Stimulated activated CD4-positive, alpha-beta T cell treated with anti-CD3 and anti-CD28 coated beads, Interleukin-2, amount 100 ng/mL, for 4 hours (primary cell): Measurements from ENCODE around the gene XYLT1.

Experiments
- DNase-seq: peaks from one replicate; pipeline ENCODE4 v3.0.0-alpha.2; 2020; ENCODE audit warnings: low read depth

XYLT1 gene

DNA sequence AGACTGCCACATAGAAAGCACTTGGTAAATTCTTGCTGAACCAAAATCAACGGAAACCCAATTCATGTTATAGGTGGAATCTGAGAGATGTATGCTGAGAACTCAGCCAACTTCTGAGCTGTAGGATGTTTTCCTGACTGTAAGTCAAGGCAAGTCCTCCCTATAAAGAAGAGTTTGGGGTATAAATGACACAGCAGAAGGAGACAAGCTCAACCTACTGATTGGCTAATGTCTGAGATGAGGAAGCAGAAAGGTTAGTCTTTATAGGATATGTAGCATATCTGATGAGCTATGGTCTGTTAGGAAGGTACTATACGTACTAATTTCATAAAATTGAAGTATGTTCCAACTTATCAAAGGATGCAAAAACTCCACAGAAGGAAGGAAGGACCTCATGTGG is 99.5 kb downstream of the XYLT1 start:
- no peak for DNase-seq

DNA sequence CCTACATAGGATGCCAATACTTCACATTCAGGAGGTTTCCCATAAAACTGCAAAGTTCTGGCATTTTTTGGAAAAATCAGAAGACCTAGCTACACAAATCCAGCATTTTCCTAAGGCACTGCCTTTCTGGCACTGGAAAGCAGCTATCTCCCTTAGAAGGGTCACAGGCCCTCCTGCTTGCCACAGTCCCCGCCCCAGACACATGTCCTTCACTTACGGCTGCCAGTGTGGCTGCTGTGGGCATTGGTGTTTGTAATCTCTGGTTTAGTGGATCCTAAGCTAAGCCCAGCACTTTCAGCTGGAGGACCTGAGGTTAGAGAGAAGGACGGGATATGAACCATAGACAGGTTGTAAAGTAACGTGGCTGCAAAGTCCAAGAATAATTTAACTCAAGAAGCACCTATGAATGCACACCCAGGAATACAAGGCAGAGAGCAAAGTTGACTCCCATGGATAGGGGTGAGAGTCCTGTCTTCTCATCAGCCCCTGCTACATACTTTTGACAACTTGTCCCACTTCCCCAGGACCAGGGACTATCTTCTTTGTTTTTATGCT is 100.0 kb downstream of the XYLT1 start:
- no peak for DNase-seq

- no peak for DNase-seq
These were observed 100.5 kb downstream of the XYLT1 start for GRCh38 chr16:17370223-17370707.

GRCh38 chr16:17369421-17370222 is 101.1 kb downstream of the XYLT1 start:
- DNase-seq, result peak; percentile 46

GRCh38 chr16:17368951-17369350 is 101.8 kb downstream of the XYLT1 start:
- no peak for DNase-seq

DNA sequence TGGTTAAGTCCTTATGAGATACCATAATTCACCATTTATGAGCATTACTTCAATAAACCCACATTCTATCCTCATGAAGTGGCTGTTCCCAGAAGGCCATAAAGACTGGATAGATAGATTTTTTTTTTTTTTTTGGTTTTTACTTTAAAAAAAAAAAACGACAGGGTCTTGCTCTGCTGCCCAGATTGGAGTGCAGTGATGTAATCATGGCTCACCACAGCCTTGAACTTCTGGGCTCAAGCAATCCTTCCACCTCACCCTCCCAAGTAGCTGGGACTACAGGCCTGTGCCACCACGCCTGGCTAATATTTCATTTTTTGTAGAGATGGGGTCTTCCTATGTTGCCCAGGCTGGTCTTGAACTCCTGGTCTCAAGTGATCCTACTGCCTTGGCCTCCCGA is 102.3 kb downstream of the XYLT1 start:
- DNase-seq, result no peak

DNA sequence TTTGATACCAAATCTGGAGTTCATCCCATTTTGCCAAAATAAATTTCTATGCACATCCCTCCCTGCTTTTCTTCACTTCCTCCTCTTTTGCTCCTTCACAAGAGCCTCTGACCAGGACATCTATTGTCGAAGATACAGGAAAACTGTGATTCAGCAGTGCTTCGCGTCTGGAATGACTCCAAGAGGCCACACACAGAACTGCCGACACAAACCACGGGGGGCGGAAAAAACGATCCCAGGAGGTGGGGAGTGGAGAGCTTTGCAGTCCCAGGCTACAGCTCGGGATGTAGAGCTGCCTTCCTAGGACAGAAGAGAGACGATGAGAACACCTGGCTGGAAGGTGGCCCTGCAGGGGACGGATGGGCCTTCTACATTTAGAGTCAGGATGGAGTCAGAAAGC is 102.8 kb downstream of the XYLT1 start:
- no peak for DNase-seq

GRCh38 chr16:17367036-17367435 is 103.7 kb downstream of the XYLT1 start:
- DNase-seq, result no peak

- DNase-seq, result no peak
These were observed 104.3 kb downstream of the XYLT1 start for GRCh38 chr16:17366299-17366961.

DNA sequence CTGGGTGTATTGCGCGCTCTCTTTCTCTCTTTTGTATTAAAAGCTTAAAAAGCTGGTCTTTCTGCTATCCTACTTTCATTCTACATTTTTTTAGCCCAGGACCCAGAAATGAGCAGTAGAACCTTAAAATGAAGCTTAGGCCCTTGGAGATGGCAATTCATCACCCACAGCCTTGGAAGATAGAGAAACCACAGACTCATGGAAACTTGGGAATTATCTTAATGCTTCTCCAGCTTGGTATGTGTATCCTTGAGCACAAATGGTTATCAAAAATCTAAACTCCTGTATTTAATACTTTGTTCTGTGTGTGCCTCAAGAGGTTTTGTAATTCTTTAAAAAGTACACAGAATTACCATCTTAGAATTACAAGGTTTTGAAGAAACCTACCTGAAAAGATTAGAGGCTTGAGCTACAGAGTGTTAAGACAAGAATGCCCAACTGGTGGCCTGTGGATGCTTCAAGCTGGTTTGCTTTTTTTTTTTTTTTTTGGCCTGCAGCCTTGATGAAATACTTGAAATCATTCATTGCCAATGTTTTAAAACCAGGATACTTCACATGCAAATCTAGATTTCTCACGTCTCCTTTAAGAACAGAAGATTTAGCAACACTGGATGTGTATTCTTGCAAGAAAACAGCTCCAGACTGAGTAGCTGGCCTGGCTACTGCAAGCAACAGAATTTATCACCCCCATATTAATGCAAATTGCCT is 105.0 kb downstream of the XYLT1 start:
- DNase-seq, result no peak

DNA sequence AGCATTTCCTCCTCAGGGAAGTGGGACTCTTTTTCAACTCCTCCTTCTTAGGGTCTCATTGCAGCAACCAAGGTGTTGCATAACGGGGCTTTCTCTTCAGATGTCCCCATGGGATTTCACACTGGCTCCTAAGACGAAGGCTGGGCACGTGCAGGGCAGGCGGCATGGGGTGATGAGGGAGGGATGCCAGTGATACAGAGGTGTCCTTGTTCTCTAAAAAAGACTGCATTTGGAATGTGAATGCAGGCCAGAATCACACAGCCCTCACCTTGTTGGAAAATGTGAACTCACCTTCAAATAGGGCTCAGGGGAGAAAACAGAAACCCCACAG is 105.6 kb downstream of the XYLT1 start:
- DNase-seq, result no peak

DNA sequence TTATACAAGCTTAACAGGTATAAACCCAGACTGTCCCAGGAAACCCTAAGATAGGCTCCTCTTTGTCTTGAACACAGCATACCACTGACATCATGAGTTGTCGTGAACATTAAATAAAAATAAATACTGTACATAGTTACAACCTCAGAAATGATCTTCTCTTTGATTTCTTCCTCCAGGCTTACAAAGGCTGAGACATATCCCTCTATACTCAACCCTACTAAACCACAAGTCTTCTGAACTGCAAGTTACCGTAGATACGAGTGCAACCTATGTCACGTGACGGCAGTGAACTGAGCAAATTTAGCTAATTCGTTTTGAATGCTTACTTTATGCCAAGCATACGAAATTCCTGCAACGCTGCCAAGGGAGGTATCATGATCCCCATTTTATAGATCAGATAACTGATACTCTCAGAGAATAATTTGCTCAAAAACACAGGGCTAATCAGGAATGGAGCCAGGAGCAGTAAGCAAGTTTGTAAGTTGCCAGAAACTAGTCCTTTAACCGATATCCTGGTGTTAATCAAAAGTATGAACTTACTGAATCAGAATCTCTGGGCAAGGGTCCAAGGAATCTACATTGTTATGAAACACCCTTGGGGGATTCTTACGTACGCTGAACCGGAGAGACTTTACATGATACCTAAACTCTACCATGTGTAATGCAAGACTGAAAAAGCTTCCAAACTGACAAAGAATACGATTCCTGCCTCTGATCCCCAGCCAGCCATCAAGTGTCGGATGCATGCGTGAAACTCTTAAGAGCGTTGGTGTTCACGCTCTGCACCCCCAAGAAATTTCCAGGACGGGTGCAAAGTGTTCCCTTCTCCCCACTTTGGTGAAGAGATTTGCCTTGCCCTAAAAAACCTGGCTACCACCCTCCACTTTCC is 106.2 kb downstream of the XYLT1 start:
- peak; percentile 34 for DNase-seq

DNA sequence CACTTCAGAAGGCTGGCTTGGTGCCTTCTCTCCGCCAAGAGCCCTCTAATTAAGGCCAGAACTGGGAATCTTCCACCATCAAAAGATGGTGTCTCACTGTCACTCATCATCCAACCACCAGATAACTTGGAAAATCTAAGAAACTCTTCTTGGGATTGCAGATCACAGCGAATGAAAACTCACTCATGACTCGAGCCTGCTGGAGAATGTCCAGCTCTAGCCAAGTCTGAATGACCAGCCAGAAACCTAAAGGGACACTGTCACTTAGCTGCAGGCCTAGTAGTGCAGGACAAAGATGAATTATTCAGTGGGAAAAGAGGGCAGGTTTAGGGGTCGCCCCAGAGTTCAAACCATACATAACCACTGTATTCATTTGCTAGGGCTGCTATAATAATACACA is 107.8 kb downstream of the XYLT1 start:
- DNase-seq, result no peak

DNA sequence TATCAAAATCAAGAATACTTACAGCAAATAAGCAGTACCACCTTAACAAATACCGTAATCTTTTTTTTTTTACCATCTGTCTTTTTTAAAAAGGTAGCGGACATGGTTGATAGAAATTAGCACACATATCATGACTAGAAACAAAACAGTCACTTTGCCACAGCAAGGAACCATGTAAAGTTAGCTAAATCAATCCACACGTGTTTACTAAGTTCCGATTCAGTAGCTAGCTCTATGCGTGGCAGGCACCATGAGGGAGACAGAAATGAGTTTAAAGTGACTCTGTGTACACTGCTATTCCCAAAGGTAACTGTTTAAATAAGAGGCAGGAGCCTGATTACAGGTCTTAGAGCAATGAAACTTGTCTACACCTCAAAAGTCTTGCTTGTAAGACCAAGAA is 108.6 kb downstream of the XYLT1 start:
- no peak for DNase-seq

DNA sequence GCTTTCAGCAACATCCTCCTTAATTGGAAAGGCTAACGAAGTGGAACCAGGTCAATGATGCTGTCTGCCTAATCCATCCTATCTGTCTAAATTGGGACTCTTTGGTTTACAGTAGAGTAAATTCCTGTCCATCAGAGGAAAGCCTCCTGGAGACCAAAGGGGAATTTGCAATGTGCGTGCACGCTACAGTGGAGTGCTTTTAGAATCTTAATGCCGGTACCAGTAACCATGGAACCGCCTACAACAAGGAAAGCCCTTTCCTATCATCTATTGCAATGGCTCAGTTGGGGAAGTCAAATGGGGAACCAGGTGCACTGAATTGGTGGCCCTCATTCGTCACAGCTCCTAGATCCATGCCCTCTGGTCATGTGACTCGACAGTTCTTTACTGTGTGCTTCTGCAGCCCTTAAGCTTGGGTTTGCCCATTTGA is 110.1 kb downstream of the XYLT1 start:
- no peak for DNase-seq

GRCh38 chr16:17359788-17360390 is 110.9 kb downstream of the XYLT1 start:
- peak; percentile 39 for DNase-seq

DNA sequence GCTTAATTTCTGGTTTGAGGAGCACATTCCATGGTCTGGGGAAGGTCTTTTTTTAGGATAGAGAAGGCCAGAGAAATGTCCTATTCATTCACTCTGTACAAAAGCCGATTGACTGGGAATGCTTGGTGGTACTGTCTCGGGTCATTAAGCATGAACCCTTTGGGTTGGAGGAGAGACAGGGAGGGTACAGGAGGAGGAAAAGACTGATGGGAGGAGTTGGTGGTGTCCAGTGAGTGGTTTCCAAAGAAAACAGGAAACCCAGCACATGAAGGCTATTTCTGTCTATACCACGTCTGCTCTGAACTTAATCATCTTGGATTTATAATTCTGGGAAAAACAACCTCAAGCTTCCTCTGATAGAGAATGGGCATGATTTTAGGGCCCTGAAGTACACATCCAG is 111.9 kb downstream of the XYLT1 start:
- DNase-seq, result no peak

- no peak for DNase-seq
These were observed 112.4 kb downstream of the XYLT1 start for GRCh38 chr16:17358355-17358754.

GRCh38 chr16:17357307-17358062 is 113.3 kb downstream of the XYLT1 start:
- DNase-seq, result no peak

DNA sequence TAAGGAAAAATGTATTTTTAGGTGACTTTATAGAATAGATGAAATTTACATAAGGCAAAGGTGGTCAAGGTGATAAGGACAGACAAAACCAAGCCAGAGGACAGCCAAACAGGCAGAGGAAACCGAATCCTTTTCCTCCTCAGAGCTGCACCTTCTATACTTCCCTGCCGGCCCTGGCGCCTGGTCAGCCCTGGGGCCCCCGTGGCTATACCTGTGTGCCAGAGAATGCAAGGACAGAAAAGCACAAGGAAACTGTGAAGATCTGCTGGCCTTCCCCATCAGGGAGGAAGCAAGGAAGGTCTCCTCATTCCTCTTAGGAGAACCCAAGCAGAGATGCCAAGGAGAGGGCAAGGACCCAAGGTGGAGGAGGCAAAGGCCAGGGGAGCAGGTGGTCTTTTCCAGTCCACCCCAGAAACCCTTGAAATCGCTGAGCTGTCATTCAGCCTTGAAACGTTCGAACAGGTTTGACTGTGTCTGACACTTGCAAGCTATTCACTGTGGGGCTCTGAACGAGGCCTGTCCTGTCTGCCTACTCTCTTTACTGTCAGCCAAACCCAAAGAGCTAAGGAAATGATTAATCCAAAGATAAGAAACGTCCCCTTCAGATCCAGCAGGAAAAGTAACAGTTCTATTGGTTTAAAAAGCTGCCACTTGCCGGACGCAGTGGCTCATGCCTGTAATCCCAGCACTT is 114.4 kb downstream of the XYLT1 start:
- no peak for DNase-seq
